ENCODE data around the gene TMEM86B.

Gene TMEM86B, protein sequence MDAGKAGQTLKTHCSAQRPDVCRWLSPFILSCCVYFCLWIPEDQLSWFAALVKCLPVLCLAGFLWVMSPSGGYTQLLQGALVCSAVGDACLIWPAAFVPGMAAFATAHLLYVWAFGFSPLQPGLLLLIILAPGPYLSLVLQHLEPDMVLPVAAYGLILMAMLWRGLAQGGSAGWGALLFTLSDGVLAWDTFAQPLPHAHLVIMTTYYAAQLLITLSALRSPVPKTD

GRCh38 chr19:55228403-55229031 lies at the start of gene TMEM86B:
TSS of gene TMEM86B (minus strand) at chr19:55228763. CDS start at chr19:55228741, 22 bp downstream.
- Mint-ChIP-seq H3K36me3 (ENCODE audit: low read depth) (peaks cover 28% of the 10 kb centered on the region), H3K4me1 (no peaks in the 10 kb centered on the region), H3K27ac (no peak within 1 kb of the TSS), H3K4me3 (no peak within 1 kb of the TSS), H3K27me3 (no peaks in the 10 kb centered on the region), H3K9me3 (no peaks in the 10 kb centered on the region)
- DNase-seq, result no peak
- no peak for ATAC-seq

- Mint-ChIP-seq H3K4me1 (peaks cover 30% of the 10 kb centered on the region), H3K4me3 (no peak overlapping the region), H3K27ac (no peak overlapping the region), H3K36me3 (ENCODE audit: low read depth) (peaks cover 28% of the 10 kb centered on the region), H3K9me3 (no peaks in the 10 kb centered on the region), H3K27me3 (no peaks in the 10 kb centered on the region)
- DNase-seq, result no peak
- ATAC-seq, result no peak
Measured at GRCh38 chr19:55277494-55277893, 48.9 kb upstream of the TMEM86B start.

DNA sequence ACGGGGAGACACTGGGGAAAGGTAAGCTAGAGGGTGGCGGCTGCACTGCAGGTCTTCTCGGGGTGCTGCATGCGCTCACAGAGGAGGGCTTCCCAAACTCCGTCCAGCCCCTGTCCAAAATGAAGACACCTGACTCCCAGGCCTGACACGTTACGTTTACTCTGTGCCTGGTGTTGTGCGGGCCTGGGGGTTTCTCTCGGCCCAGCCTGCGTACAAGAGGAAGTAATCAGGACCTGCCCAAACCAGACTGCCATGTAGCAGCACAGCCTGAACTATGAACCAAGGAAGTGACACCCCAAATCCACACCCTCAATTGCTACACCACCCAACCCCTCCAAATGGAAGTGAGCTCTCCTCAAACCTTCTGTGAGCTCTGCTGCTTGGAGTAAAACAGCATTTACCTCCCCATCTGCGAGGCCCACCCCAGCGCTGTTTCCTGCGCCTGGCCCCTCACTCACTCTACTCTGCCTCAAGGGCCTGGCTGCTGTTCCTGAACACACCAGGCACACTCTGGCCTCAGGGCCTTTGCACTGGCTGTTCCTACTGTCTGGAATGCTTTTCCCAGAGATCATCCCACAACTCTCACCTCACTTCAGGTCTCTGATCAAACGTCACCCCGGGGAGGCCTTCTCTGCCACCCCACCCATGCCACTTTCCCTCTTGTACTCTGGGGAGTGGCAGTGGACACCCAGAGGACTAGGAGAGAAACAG lies 48.3 kb upstream of the TMEM86B start:
- DNase-seq, result no peak
- H3K36me3 Mint-ChIP-seq (ENCODE audit: low read depth), result peaks cover 35% of the 10 kb centered on the region
- peak overlapping the region; percentile 42 for H3K27ac Mint-ChIP-seq
- H3K27me3 Mint-ChIP-seq, result no peaks in the 10 kb centered on the region
- no peak for ATAC-seq
- peaks cover 30% of the 10 kb centered on the region for H3K4me1 Mint-ChIP-seq
- H3K4me3 Mint-ChIP-seq, result no peak overlapping the region
- no peaks in the 10 kb centered on the region for H3K9me3 Mint-ChIP-seq

DNA sequence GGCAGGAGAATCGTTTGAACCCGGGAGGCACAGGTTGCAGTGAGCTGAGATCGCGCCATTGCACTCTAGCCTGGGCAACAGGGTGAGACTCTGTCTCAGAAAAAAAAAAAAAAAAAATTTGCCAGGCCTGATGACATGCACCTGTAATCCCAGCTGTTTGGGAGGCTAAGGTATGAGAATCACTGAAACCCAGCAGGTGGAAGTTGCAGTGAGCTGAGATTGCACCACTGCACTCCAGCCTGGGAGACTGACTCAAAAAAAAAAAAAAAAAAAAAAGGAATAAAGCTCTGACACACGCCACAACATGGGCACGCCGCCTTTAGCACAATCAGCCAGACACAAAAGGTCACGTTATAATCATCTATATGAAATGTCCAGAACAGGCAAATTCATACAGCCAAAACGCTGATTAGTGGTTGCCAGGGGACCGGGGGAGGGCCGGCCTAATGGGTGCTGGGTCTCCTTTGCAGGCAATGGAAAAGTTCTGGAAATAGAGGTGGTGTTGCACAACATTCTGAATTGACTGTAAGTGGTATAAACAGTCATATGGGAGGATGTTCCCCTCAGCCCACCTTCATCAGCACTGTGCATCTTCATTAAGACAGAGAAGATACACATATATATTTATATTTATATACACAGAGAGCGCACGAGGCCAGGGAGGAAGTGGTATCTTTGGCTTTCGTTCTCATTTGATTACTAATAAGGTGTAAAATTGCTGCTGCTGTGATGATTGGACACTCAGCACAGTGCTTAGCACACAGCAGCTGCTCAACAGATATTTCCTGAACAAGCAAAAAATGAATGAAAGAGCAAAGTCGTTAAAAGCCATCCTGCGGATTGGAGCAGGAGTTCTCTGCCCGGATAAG lies 47.5 kb upstream of the TMEM86B start:
- Mint-ChIP-seq H3K4me1 (peaks cover 30% of the 10 kb centered on the region), H3K9me3 (no peaks in the 10 kb centered on the region), H3K36me3 (ENCODE audit: low read depth) (peaks cover 35% of the 10 kb centered on the region), H3K27me3 (no peaks in the 10 kb centered on the region), H3K27ac (no peak overlapping the region), H3K4me3 (no peak overlapping the region)
- DNase-seq (no peak), ATAC-seq (no peak)

DNA sequence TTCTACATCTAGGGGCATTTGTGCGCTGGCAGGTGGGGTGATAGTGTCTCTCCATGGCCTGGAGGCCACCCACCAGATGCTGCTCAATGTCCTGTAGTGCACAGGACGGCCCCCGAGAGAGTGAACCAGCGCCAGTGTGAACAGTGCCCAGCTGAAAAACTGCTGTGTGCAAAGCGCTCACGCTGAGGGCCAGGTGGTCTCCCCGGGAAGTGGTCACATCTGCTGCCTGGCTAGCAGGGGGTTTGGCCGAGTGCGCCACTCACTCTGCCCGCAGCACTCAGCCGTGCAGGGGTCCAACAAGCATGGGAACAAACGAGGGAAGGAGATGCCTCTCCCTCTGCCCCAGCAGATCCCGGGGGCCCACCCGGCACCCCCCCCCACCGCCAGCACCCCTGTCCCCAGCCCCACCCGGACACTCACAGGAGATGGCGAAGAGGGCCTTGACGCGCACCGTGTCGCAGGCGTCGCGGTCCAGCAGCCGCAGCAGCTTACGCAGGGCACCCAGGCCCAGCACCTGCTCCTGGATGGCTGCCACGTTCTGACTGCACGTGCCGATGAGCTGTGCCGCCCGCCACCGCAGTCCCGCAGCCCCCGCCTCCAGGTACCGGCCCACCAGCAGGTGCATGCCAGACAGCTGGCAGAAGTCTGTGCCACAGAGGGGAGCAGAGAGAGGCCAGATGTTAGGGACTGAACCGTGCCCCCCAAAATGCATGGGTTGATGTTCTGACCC lies 45.6 kb upstream of the TMEM86B start:
- no peak for DNase-seq
- Mint-ChIP-seq H3K27ac (no peak overlapping the region), H3K27me3 (no peaks in the 10 kb centered on the region), H3K36me3 (ENCODE audit: low read depth) (peaks cover 46% of the 10 kb centered on the region), H3K9me3 (no peaks in the 10 kb centered on the region), H3K4me1 (peaks cover 16% of the 10 kb centered on the region), H3K4me3 (no peak overlapping the region)
- no peak for ATAC-seq

GRCh38 chr19:55272142-55272541 lies 43.6 kb upstream of the TMEM86B start:
- peaks cover 11% of the 10 kb centered on the region for H3K4me1 Mint-ChIP-seq
- DNase-seq, result no peak
- H3K9me3 Mint-ChIP-seq, result no peaks in the 10 kb centered on the region
- H3K36me3 Mint-ChIP-seq (ENCODE audit: low read depth), result peaks cover 42% of the 10 kb centered on the region
- H3K27me3 Mint-ChIP-seq, result no peaks in the 10 kb centered on the region
- ATAC-seq, result no peak
- H3K27ac Mint-ChIP-seq, result no peak overlapping the region
- no peak overlapping the region for H3K4me3 Mint-ChIP-seq

DNA sequence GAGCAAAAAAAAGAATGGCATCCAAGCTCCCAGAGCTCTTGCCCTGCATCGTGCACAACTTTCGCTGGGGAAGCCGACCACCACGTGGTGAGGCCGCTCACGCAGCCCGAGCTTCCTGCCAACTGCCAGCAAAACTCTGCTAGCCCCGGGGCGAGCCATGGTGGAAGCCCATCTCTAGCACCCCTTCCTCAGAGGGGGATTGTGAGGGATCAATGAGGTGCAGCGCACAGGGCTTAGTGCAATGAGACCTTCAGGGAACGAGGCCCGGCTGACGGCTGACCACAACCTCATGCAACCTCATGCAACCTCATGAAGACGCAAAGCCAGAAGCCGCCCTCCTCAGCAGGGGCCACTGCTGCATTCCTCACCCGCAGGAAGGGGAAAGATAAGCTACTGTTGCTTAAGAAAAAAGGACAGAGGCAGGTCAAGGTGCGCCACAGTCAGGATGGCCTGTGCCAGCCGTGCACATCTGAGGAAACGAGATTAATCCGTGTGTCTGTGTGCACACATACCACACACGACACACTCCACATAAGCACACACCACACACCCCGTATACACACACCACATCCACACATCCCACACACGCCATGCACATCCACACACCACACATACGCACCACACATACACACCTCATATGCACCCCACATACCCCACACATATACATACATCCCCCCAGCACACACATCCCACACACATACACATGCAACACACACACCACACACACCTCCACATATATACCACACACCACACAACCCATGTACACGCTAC lies 41.8 kb upstream of the TMEM86B start:
- Mint-ChIP-seq H3K4me1 (no peaks in the 10 kb centered on the region), H3K27me3 (no peaks in the 10 kb centered on the region), H3K27ac (no peak overlapping the region), H3K4me3 (no peak overlapping the region), H3K36me3 (ENCODE audit: low read depth) (peaks cover 43% of the 10 kb centered on the region), H3K9me3 (peaks cover 8% of the 10 kb centered on the region)
- ATAC-seq (peak; percentile 33), DNase-seq (no peak)

DNA sequence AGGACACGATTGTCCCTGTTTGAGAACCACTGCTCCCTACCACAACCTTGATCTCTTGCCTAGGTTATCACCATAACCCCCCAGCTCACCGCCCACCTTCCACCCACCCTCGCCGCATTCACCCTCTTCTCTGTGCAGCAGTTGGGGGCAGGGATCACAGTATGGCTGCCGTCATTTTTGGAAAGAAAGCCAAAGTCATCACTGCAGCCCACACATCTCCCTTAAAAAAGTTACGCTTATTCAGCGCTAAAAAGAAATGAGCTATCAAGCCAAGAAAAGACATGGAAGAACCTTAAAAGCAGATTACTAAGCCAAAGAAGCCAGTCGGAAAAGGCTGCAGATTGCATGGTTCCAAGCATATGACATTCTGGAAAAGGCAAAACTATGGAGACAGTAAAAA lies 40.7 kb upstream of the TMEM86B start:
- H3K27ac Mint-ChIP-seq, result no peak overlapping the region
- ATAC-seq, result no peak

GRCh38 chr19:55266840-55267239 lies 38.3 kb upstream of the TMEM86B start:
- Mint-ChIP-seq H3K27ac (no peak overlapping the region), H3K4me1 (no peaks in the 10 kb centered on the region), H3K9me3 (peaks cover 8% of the 10 kb centered on the region), H3K36me3 (ENCODE audit: low read depth) (peaks cover 26% of the 10 kb centered on the region), H3K27me3 (no peaks in the 10 kb centered on the region), H3K4me3 (no peak overlapping the region)
- no peak for DNase-seq
- ATAC-seq, result no peak

More for the DNA sequence above, 40.7 kb upstream of the TMEM86B start:
- peaks cover 8% of the 10 kb centered on the region for H3K9me3 Mint-ChIP-seq
- H3K4me3 Mint-ChIP-seq, result no peak overlapping the region
- no peaks in the 10 kb centered on the region for H3K4me1 Mint-ChIP-seq
- DNase-seq, result no peak
- H3K36me3 Mint-ChIP-seq (ENCODE audit: low read depth), result peaks cover 36% of the 10 kb centered on the region
- H3K27me3 Mint-ChIP-seq, result no peaks in the 10 kb centered on the region

- Mint-ChIP-seq H3K4me1 (no peaks in the 10 kb centered on the region), H3K27ac (peak overlapping the region; percentile 1), H3K4me3 (no peak overlapping the region), H3K9me3 (peaks cover 8% of the 10 kb centered on the region), H3K27me3 (no peaks in the 10 kb centered on the region), H3K36me3 (ENCODE audit: low read depth) (peaks cover 26% of the 10 kb centered on the region)
- ATAC-seq (no peak), DNase-seq (no peak)
Measured at GRCh38 chr19:55266404-55266803, 37.8 kb upstream of the TMEM86B start.

- no peaks in the 10 kb centered on the region for H3K27me3 Mint-ChIP-seq
Measured at GRCh38 chr19:55265723-55266386, 37.3 kb upstream of the TMEM86B start.

GRCh38 chr19:55265173-55265572 lies 36.6 kb upstream of the TMEM86B start:
- no peak overlapping the region for H3K4me3 Mint-ChIP-seq

More at GRCh38 chr19:55265723-55266386, 37.3 kb upstream of the TMEM86B start:
- H3K4me1 Mint-ChIP-seq, result no peaks in the 10 kb centered on the region
- no peak for DNase-seq
- ATAC-seq, result no peak
- H3K27ac Mint-ChIP-seq, result peak overlapping the region; percentile 1
- peaks cover 26% of the 10 kb centered on the region for H3K36me3 Mint-ChIP-seq (ENCODE audit: low read depth)
- no peak overlapping the region for H3K4me3 Mint-ChIP-seq
- H3K9me3 Mint-ChIP-seq, result peaks cover 8% of the 10 kb centered on the region

DNA sequence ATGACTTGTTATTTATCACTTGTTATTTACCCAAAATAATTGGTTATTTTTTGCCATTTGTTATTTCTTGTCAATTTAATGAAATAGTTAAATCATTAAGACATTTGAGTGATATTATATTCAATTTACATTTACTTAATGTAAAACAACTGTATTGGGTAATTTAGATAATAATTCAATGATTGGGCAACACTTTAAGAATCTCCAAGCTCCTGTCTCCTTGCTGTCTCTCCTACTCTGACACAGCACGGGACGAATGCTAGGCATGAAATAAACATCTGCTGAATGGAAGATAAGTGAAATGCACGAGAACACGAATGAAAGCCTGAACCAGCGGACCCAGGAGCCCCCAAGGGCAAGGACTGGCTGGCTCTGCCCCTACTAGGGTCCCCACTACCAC lies 36.0 kb upstream of the TMEM86B start:
- H3K4me1 Mint-ChIP-seq, result peaks cover 7% of the 10 kb centered on the region
- DNase-seq (no peak), ATAC-seq (no peak)
- peaks cover 8% of the 10 kb centered on the region for H3K9me3 Mint-ChIP-seq
- H3K27me3 Mint-ChIP-seq, result no peaks in the 10 kb centered on the region
- no peak overlapping the region for H3K4me3 Mint-ChIP-seq
- peaks cover 18% of the 10 kb centered on the region for H3K36me3 Mint-ChIP-seq (ENCODE audit: low read depth)
- H3K27ac Mint-ChIP-seq, result no peak overlapping the region

More at GRCh38 chr19:55265173-55265572, 36.6 kb upstream of the TMEM86B start:
- Mint-ChIP-seq H3K9me3 (peaks cover 8% of the 10 kb centered on the region), H3K36me3 (ENCODE audit: low read depth) (peaks cover 21% of the 10 kb centered on the region), H3K27me3 (no peaks in the 10 kb centered on the region), H3K27ac (no peak overlapping the region), H3K4me1 (peaks cover 4% of the 10 kb centered on the region)
- DNase-seq, result no peak
- ATAC-seq, result no peak
